HCT116 (cell line): Measurements from ENCODE around the gene PRPH. TPM values are rescaled to one million over a fixed set of nuclear protein-coding genes. Genes with fewer than 3 reads are reported as not detected.
"Not testable (repeated sequence)": the region's sequence is repeated elsewhere in the genome, so short reads cannot be mapped to it uniquely, and the experiment has no call there.

Source experiments
- ATAC-seq: fragments of 200-7000 bp; cut with Tn5 transposase; 2 replicates; pipeline ENCODE4 v1.9.1; 2020; ENCODE audit warnings: mild to moderate bottlenecking, moderate library complexity
- BruUV-seq: library from RNA; stranded (reverse); fragments of 400-500 nt; replicated peaks from 2 replicates; lab custom pipeline; 2021; lab: Mats Ljungman, UMichigan
- CTCF ChIA-PET: fragments of 300-600 bp; sonication (Branson Sonifier 250); formaldehyde crosslinking; loops from one replicate; lab custom pipeline; 2021; ENCODE audit warnings: antibody characterized with exemption; lab: Charles Lee
- POLR2A ChIA-PET: fragments of 300-600, 350-600 bp; sonication (Branson Sonifier 250); formaldehyde crosslinking; loops from one replicate; lab custom pipeline; 2021; ENCODE audit warnings: antibody characterized with exemption; lab: Charles Lee
- RAD21 ChIA-PET, 2 experiments: fragments of 300-600 bp; sonication (Branson Sonifier 250); formaldehyde crosslinking; loops; one replicate each; lab custom pipeline; 2023; ENCODE audit warnings: low total read pairs in 2 of 2; ENCODE audit not compliant: uncharacterized antibody in 2 of 2, unreplicated experiment in 2 of 2, low non-redundant PET in 1 of 2; lab: Charles Lee
- DNase-seq: peaks from one replicate; pipeline ENCODE4 v3.0.0-alpha.2; 2010; ENCODE audit warnings: low read depth, low spot score
- H2AFZ ChIP-seq: fragments of 200-600 bp; shearing (Covaris generic), sonication (generic); 2 replicates; pipeline ENCODE4 v1.6.1; 2017; ENCODE audit warnings: low read depth, mixed run types, mixed read lengths, antibody characterized with exemption, low read length; ENCODE audit not compliant: poor library complexity, severe bottlenecking
- H3K27ac ChIP-seq: 2 replicates; pipeline ENCODE4 v1.5.1; 2012; ENCODE audit warnings: low read depth, low read length
- H3K27me3 ChIP-seq: fragments of 200-600 bp; sonication (generic); 2 replicates; pipeline ENCODE4 v1.6.1; 2016; ENCODE audit warnings: mixed run types, low read length, mixed read lengths; ENCODE audit not compliant: insufficient read depth
- H3K36me3 ChIP-seq, 2 experiments: fragments of 200-500 bp in 1 of 2; fragments of 200-600 bp in 1 of 2; sonication (Bioruptor generic) in 1 of 2; sonication (generic) in 1 of 2; 2 replicates each; pipeline versions ENCODE4 v1.5.1 to v1.6.1; 2014 to 2016; ENCODE audit warnings: low read length in 2 of 2, inconsistent platforms in 1 of 2, mixed read lengths in 1 of 2, mixed run types in 1 of 2; ENCODE audit not compliant: insufficient read depth in 2 of 2, control insufficient read depth in 1 of 2
- H3K4me1 ChIP-seq, 2 experiments: fragments of 200-600 bp in 1 of 2; sonication (generic) in 1 of 2; 2 replicates each; pipeline versions ENCODE4 v1.5.1 to v1.6.1; 2012 to 2017; ENCODE audit warnings: low read length in 2 of 2, inconsistent platforms in 1 of 2, mild to moderate bottlenecking in 1 of 2, mixed read lengths in 1 of 2, mixed run types in 1 of 2, moderate library complexity in 1 of 2; ENCODE audit not compliant: insufficient read depth in 2 of 2, control insufficient read depth in 1 of 2
- H3K4me2 ChIP-seq: fragments of 200-600 bp; sonication (generic); 2 replicates; pipeline ENCODE4 v1.6.1; 2017; ENCODE audit warnings: mixed run types, low read length, mixed read lengths
- H3K4me3 ChIP-seq, 2 experiments: fragments of 200-600 bp in 1 of 2; sonication (generic) in 1 of 2; replicated peaks in 1 of 2; 2 replicates each; pipeline ENCODE4 v1.5.1; 2011 to 2016; ENCODE audit warnings: low read length in 2 of 2, control low read depth in 1 of 2, low read depth in 1 of 2, mild to moderate bottlenecking in 1 of 2, mixed read lengths in 1 of 2, mixed run types in 1 of 2
- H3K79me2 ChIP-seq: fragments of 200-600 bp; sonication (generic); 2 replicates; pipeline ENCODE4 v1.6.1; 2017; ENCODE audit warnings: mild to moderate bottlenecking, mixed run types, low read length, moderate library complexity, mixed read lengths; ENCODE audit not compliant: insufficient read depth
- H3K9ac ChIP-seq: fragments of 200-600 bp; sonication (generic); 2 replicates; pipeline ENCODE4 v1.6.1; 2016; ENCODE audit warnings: low read length, mixed read lengths
- H3K9me2 ChIP-seq: fragments of 200-600 bp; sonication (generic), shearing (Covaris generic); 2 replicates; pipeline ENCODE4 v1.6.1; 2017; ENCODE audit warnings: mixed run types, mild to moderate bottlenecking, moderate library complexity; ENCODE audit not compliant: insufficient read depth
- H3K9me3 ChIP-seq, 2 experiments: fragments of 200-500 bp in 1 of 2; fragments of 200-600 bp in 1 of 2; sonication (Bioruptor generic) in 1 of 2; sonication (generic) in 1 of 2; 2 replicates each; pipeline ENCODE4 v1.6.1; 2014 to 2017; ENCODE audit warnings: low read length in 2 of 2, mixed read lengths in 2 of 2, inconsistent platforms in 1 of 2, low read depth in 1 of 2, mild to moderate bottlenecking in 1 of 2, mixed run types in 1 of 2, moderate library complexity in 1 of 2; ENCODE audit not compliant: control insufficient read depth in 1 of 2, insufficient read depth in 1 of 2
- H4K20me1 ChIP-seq: fragments of 200-600 bp; sonication (generic), shearing (Covaris generic); 2 replicates; pipeline ENCODE4 v1.6.1; 2017; ENCODE audit warnings: mixed run types, mild to moderate bottlenecking, moderate library complexity; ENCODE audit not compliant: insufficient read depth
- CEBPB ChIP-seq: IDR thresholded peaks from 2 replicates; pipeline ENCODE4 v1.6.1; 2012; ENCODE audit warnings: low read depth
- EGR1 ChIP-seq: IDR thresholded peaks from 2 replicates; pipeline ENCODE4 v1.6.1; 2012; ENCODE audit warnings: low read depth
- ELF1 ChIP-seq: IDR thresholded peaks from 2 replicates; pipeline ENCODE4 v1.6.1; 2012; ENCODE audit warnings: low read depth, borderline replicate concordance
- EZH2 ChIP-seq: fragments of 200-600 bp; sonication (generic); IDR thresholded peaks from 2 replicates; pipeline ENCODE4 v1.6.1; 2017; ENCODE audit warnings: antibody characterized with exemption, mixed run types
- EZH2phosphoT487 ChIP-seq: fragments of 200-600 bp; IDR thresholded peaks from 2 replicates; pipeline ENCODE4 v1.6.1; 2018; ENCODE audit warnings: antibody characterized with exemption, borderline replicate concordance
- POLR2A ChIP-seq: IDR thresholded peaks from 2 replicates; pipeline ENCODE4 v1.7.0; 2011; ENCODE audit warnings: borderline replicate concordance; ENCODE audit not compliant: insufficient read depth, insufficient read length; ENCODE audit errors: extremely low read depth
- POLR2AphosphoS5 ChIP-seq: IDR thresholded peaks from 2 replicates; pipeline ENCODE4 v1.6.1; 2011; ENCODE audit warnings: mild to moderate bottlenecking, low read depth, low read length, moderate library complexity
- TCF7L2 ChIP-seq: IDR thresholded peaks from 2 replicates; pipeline ENCODE4 v1.7.0; 2011; ENCODE audit warnings: borderline replicate concordance, inconsistent platforms; ENCODE audit not compliant: insufficient read depth, insufficient read length; ENCODE audit errors: extremely low read depth
- intact Hi-C: fragments of 100-400 bp; cut with micrococcal nuclease; formaldehyde crosslinking; loops from 2 replicates; pipeline ENCODE4 v1.10.0; 2022
- total RNA-seq: library from RNA; stranded (reverse); gene quantifications from one replicate; pipeline ENCODE4 v1.2.1, GENCODE V29; 2021; ENCODE audit not compliant: unreplicated experiment
- TF ChIP-seq, protein P1 (sequence below): IDR thresholded peaks from 2 replicates; pipeline ENCODE4 v1.6.1; 2012; ENCODE audit warnings: low read depth
- TF ChIP-seq, protein P2 (sequence below): IDR thresholded peaks from 2 replicates; pipeline ENCODE4 v1.6.1; 2012

Gene PRPH
- total RNA-seq, 1 experiment from 2014 or later: 6.7 TPM

DNA sequence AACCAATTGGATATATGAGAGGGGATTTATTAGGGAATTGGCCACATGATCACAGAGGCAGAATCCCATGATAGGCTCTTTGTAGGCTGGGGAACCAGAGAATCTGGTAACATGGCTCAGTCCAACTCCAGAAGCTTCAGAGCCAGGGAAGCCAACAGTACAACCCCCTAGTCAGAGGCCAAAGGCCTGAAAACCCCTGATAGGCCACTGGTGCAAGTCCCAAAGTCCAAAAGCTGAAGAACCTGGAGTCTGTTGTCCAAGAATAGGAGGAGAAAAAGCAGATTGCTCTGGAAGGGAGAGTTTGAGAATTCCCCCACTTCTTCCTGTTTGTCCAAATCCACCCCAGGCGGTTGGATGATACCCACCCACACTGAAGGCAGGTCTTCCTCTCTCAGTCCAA, 19.9 kb downstream of the PRPH start:
- Histone ChIP-seq H3K79me2 (no peaks in the 10 kb centered on the region), H3K36me3 (no peaks in the 10 kb centered on the region), H3K9me2 (no peaks in the 10 kb centered on the region), H3K9ac (no peak overlapping the region), H3K9me3 (no peaks in the 10 kb centered on the region), H2AFZ (no peak overlapping the region), H3K27me3 (no peaks in the 10 kb centered on the region), H4K20me1 (no peaks in the 10 kb centered on the region), H3K4me1 (peaks cover 8 to 10% of the 10 kb centered on the region in 2 experiments; a peak in 3 of 4 replicates), H3K4me3 (no peak overlapping the region), H3K27ac (no peak overlapping the region), H3K4me2 (no peak overlapping the region)
- DNase-seq (no peak), ATAC-seq (no peak)
- no TSS peak for BruUV-seq
- ChIA-PET RAD21 (no interaction called here), POLR2A (no interaction called here), CTCF (interaction anchor here (0.7 to 1.0 kb wide), 2 partner anchors 27 to 266 kb away, joined by 3 read pairs; no protein-coding TSS in a partner anchor)
- intact Hi-C loops: no loop called here
- TF ChIP-seq TCF7L2: no peak
- no peak for TF ChIP-seq POLR2AphosphoS5
- TF ChIP-seq, protein P1, sequence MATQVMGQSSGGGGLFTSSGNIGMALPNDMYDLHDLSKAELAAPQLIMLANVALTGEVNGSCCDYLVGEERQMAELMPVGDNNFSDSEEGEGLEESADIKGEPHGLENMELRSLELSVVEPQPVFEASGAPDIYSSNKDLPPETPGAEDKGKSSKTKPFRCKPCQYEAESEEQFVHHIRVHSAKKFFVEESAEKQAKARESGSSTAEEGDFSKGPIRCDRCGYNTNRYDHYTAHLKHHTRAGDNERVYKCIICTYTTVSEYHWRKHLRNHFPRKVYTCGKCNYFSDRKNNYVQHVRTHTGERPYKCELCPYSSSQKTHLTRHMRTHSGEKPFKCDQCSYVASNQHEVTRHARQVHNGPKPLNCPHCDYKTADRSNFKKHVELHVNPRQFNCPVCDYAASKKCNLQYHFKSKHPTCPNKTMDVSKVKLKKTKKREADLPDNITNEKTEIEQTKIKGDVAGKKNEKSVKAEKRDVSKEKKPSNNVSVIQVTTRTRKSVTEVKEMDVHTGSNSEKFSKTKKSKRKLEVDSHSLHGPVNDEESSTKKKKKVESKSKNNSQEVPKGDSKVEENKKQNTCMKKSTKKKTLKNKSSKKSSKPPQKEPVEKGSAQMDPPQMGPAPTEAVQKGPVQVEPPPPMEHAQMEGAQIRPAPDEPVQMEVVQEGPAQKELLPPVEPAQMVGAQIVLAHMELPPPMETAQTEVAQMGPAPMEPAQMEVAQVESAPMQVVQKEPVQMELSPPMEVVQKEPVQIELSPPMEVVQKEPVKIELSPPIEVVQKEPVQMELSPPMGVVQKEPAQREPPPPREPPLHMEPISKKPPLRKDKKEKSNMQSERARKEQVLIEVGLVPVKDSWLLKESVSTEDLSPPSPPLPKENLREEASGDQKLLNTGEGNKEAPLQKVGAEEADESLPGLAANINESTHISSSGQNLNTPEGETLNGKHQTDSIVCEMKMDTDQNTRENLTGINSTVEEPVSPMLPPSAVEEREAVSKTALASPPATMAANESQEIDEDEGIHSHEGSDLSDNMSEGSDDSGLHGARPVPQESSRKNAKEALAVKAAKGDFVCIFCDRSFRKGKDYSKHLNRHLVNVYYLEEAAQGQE: no peak
- TF ChIP-seq ELF1: no peak
- TF ChIP-seq EZH2: no peak
- TF ChIP-seq EGR1: no peak
- no peak for TF ChIP-seq EZH2phosphoT487
- TF ChIP-seq CEBPB: no peak
- TF ChIP-seq, protein P2, sequence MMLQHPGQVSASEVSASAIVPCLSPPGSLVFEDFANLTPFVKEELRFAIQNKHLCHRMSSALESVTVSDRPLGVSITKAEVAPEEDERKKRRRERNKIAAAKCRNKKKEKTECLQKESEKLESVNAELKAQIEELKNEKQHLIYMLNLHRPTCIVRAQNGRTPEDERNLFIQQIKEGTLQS: no peak
- TF ChIP-seq POLR2A: no peak
- TF ChIP-seq, all 23 proteins: peak for 0

DNA sequence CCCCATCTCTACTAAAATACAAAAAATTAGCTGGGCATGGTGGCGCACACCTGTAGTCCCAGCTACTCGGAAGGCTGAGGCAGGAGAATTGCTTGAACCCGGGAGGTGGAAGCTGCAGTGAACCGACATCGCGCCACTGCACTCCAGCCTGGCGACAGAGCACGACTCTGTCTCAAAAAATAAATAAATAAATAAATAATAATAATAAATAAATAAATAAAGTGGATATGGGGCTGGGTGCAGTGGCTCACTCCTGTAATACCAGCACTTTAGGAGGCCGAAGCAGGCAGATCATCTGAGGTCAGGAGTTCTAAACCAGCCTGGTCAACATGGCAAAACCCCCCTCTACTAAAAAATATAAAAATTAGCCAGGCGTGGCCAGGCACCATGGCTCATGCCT, 22.2 kb downstream of the PRPH start:
- H3K9me3 ChIP-seq, H2AFZ ChIP-seq, H3K27ac ChIP-seq, H4K20me1 ChIP-seq, H3K27me3 ChIP-seq, H3K9ac ChIP-seq, CTCF ChIA-PET, H3K9me2 ChIP-seq, intact Hi-C loops, RAD21 ChIA-PET, H3K4me2 ChIP-seq, DNase-seq, H3K4me3 ChIP-seq, H3K79me2 ChIP-seq, BruUV-seq, H3K36me3 ChIP-seq, ATAC-seq, POLR2A ChIA-PET: not testable (repeated sequence)
- H3K4me1 ChIP-seq: peaks cover 11 to 18% of the 10 kb centered on the region in 2 experiments; a peak in 3 of 4 replicates

DNA sequence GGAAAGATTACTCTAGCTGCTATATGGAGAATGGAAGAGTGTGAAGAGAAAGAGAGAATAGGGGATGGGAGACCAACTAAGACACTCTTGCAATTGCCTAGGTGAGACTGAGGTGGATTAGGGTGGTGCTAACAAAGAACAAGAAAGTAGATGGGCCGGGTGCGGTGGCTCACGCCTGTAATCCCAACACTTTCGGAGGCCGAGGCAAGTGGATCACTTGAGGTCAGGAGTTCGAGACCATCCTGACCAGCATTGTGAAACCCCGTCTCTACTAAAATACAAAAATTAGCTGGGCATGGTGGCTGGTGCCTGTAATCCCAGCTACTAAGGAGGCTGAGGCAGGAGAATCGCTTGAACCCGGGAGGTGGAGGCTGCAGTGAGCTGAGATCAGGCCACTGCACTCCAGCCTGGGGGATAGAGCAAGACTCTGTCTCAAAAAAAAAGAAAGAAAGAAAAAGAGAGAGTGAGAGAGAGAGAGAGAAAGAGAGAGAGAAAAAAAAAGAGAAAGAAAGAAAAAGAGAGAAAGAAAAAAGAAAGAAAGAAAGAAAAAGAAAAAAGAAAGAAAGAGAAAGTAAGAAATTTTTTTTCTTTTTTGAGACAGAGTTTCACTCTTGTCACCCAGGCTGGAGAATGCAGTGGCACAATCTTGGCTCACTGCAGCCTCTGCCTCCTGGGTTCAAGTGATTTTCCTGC, 25.6 kb downstream of the PRPH start:
- H3K9ac ChIP-seq, H3K4me3 ChIP-seq, H3K36me3 ChIP-seq, H3K27ac ChIP-seq, intact Hi-C loops, H2AFZ ChIP-seq, DNase-seq, H4K20me1 ChIP-seq, H3K9me2 ChIP-seq, H3K27me3 ChIP-seq, H3K9me3 ChIP-seq, H3K4me2 ChIP-seq, RAD21 ChIA-PET, ATAC-seq, BruUV-seq: not testable (repeated sequence)
- H3K79me2 ChIP-seq: peaks cover 19% of the 10 kb centered on the region
- peaks cover 13 to 20% of the 10 kb centered on the region in 2 experiments for H3K4me1 ChIP-seq
- POLR2A ChIA-PET: interaction anchor here (0.7 to 0.8 kb wide), 3 partner anchors 27 to 80 kb away, joined by 4 to 6 read pairs (median 4); no protein-coding TSS in a partner anchor
- CTCF ChIA-PET: interaction anchor here (1.2 to 2.7 kb wide), 3 partner anchors 11 to 23 kb away, joined by 3 to 21 read pairs (median 5); no protein-coding TSS in a partner anchor
